DMS114 treated with DMSO at 0.1 percent for 48 hours (cell line): ENCODE measurements around the gene NTRK3.

ENCODE experiments used
- DNase-seq: peaks from one replicate; lab custom pipeline; 2025; ENCODE audit not compliant: unreplicated experiment; lab: John Stamatoyannopoulos, UW

The NTRK3 gene

DNA sequence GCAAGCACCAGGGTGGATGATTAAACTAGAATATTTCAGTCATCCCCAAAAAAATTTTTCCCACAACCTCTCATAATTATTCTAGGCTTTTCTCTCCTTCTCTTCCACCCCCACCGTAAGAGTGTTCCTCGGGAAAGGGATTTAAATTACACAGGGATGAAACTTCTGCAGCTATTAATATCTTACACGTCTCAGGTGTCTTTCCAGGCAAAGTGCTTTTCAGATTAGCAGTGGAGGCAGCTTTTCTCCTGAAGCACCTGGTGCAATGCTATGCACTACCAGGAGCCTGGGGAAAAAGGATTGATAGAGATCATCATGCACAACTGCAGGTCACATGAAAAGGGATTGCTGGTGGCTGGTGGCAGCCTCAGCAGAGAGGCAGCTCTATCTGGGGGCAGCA, 250.4 kb downstream of the NTRK3 start:
- DNase-seq: no peak

DNA sequence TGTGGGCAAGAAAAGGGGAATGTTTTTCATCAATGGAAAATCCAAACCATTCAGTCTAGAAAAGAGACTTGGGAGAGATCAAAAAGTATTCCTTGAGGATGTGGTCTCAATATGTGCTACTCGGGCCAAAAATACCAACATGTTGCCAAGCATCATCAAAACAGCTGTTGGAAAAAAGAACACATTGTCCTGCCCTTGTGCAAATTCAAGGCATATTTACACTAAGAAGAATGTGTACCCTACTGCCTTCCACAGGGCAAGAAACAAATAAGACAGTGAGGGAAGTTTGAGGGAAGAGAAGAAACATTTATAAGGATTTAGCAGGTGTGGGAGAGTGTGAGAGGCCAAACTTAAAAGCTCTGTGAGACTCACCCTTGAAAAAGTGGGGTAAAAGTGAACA, 252.1 kb downstream of the NTRK3 start:
- no peak for DNase-seq

DNA sequence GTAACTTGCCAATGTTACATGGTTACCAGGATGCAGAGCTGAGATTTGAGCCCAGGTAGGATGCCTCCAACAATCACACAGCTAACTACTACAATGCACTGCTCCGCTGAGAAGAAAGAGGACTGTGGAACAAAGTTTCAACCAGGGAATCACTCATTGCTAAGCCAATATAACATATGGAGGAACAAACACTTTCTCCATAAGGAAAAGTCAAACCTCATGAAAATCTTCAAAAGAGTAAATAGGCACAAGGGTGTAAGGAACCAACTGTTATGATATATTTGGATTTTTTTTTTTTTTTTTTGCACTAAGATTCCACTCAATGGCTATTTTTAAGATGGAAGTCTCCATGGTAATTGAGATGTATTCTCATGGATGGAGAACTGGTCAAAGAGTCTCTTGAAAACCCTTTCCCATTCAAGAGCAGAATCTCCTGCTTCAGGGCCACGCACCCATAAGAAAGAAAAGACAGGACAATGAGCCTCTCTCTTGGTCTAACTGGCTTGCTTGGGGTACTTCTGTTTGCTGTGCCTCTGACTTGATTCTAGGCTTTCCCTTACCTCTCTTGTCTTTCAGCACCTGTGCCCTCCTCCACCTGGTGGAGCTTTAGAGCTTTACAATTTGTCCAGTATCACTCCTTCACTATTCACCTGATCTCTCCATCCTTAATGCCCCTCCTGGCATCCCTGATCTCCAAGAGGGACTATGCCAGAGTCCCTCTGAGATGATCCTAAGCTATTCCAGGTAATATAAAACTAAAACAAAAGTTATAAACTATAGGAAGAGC, 252.8 kb downstream of the NTRK3 start:
- DNase-seq: no peak

DNA sequence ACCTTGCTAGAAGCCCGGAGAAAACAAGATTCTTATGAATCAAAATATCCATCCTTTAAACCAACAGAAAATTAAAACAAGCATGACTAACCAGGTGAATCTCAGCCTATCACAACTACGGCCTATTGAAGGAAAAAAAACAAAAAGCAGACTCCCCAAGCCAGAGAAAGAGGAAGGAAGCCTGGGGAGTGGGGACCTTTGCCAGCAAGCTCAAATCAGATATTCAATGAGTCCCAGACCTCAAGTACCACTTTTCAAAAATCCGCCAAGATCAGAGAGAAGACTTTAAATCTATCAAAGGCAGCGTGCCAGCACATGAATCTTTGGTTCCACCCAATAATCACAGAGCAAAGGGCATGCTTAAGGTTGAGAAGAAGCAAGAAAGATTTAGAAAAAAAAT, 253.8 kb downstream of the NTRK3 start:
- no peak for DNase-seq

DNA sequence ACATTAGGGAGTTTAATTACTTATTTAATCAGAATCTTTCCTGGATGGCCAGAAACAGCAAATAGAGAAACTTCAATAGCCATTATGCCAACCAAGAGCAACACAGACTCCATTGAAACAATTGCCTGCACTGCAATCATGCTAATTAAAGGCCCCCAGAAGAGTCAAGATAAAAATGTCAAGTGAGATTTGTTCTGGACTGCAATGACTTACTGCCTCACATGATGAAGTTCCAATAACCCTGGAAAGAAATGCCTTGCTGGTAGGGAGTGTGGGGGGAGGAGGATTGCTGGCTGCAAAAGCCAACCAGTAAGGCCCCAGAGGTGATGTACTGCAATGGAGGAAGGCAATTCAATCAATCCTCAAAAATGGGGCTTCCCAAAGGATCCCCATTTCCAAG, 257.9 kb downstream of the NTRK3 start:
- no peak for DNase-seq

DNA sequence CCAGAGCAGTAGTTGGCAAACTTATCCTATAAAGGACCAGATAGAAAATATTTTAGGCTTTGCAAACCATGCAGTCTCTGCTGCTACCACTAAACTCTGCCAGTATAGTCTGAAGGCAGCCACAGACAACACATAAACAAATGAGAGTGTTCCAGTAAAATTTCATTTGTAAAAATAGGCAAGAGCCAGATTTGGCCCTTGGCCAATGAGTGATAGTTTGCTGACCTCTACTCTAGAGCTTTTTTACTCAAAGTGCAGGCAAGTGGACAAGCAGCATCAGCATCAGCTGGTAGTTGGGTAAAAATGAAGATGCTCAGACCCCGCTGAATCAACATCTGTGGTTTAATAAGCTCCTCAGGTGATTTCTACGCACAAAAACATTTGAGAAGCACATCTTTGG, 269.8 kb downstream of the NTRK3 start:
- DNase-seq: no peak

DNA sequence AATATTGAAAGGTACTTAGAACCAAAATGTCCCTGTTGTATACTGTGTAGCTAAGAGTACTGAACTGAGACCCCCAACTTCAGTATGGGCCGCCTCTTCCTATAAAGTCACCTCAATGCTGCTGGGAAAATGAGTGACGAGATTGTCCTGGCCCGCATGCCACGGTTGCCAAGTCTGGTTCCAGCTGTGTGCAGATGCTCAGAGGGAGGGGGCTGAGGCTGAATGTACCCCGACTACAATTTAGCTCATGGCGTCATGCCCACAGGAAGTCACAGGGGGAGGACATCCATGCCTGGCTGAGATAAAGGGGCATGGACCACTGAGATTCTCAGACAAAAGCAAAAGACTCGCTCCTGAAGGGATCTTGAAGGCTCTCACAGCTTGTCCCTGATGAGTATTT, 271.1 kb downstream of the NTRK3 start:
- no peak for DNase-seq

DNA sequence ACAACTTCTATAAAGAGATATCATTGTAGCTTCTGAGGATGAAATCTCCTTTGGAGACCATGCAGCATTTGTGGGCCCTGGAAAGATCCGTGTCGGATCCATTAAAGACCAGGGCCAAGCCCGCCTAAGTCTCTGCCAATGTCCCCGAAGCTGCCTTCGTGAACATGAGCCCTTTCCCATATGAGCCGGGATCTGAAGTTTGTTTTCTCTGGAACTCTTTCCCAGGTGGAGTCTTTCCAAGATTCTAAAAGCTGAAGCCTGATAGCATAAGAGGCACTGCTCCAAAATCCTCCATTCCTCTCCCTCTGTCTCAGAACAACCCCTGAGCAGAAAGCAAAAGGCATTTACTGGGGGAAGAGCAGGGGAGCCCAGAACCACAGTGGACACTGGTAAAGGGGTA, 274.6 kb downstream of the NTRK3 start:
- no peak for DNase-seq

DNA sequence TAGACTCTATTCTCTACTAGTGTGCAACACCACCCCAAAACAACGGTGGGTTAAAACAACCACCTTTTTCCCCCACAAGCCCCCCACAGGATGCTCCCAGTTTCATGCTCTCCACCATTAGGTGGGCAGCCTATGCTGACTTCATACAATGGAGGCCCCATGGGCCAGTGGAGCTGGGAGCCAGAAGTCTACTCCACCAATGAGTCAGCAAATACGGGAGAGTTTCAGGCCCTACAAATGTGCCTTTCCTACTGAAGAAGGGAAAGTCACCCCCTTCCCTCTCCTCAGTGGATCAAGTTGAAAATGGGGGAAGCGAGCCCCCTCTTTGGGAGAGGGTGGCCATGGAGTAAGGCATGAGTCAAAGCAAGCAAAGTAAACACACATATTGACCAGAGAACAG, 278.6 kb downstream of the NTRK3 start:
- DNase-seq: no peak

DNA sequence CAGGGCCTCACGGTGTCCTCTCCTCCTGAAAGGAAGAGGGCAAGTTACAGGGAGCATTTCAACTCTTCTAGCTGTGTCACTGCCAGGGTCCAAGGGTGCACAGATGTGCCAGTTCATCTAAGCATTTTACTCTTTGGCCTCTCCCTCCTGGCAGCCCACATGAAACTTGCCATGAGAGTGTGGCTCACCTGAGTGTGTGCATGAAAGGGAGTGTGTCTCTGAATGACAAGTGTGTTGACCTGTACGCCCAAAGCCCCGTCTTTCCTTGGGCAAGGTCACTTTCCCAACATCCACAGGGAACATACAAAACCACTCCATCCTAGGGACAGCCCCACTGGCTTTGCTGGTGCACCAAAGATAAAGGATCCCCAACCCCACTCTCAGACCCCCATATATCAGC, 280.0 kb downstream of the NTRK3 start:
- no peak for DNase-seq

DNA sequence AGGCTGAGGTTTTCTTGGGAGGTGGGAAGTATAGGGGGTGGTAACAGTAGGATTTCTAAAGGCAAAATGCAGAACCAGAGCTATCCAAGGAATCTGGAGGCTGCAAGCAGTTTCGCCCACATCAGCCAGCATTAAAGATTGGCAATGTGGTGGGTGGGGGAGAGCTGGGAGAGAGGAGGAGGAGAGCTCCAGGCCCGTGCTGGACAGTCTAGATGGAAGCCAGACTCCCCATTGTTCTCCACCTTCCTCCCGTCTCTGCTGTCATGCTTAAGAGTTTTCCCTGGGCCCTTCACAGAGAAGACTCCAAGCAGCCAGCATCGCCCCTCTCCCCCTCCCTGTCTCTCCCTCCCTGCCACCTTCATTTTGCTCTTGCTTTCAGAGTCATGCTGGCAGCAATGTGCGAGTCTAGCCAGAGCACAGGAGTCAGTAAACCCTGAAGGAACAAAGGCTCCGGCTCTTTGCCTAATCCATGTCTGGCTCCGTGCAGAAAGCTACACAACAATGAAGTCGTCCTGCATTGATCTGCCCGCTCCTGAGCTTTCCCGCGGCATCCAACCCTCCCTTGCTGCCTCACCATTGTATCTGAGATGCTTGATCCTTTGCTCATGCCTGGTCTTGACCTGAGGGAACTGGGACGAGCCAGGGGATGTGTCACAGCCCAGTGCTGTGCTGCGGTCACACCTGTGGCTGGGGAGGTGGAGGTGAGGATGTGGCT, 282.9 kb downstream of the NTRK3 start:
- no peak for DNase-seq

DNA sequence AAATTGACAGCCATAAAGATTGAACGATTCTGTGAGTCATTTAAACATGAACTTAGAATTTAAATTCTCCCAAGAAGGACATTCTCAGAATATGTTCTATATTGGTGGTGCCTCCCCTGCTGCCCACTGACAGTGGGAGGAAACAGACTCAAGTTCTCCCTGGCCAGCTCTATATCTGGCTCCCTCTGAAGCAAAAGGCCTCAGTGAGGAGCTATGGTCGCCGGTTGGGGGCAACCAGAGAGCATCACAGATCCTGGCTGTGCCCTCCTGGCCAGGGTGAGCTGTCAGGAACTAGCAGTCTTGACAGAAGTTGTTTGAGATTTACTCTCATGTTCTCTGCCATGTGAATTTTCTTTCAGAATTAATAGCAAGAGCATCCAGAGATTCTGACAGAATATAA, 285.5 kb downstream of the NTRK3 start:
- no peak for DNase-seq

DNA sequence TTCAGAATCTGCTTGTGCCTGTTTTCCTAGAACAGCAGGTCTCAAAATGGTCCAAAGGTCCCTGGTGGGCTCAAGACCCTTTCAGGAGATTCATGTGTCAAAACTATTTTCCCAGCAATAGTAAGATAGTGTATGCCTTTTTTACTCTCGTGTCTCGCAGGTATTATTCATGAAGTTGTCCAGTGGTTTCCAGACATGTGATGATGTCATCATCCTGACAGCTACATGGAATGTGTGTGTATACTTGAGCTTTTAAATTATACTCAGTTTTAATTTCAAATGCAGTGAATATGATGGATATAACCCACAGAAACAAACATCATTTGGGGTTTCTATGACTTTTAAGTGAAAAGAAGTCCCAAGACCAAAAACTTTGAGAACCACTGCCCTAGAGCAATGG, 288.6 kb downstream of the NTRK3 start:
- no peak for DNase-seq

DNA sequence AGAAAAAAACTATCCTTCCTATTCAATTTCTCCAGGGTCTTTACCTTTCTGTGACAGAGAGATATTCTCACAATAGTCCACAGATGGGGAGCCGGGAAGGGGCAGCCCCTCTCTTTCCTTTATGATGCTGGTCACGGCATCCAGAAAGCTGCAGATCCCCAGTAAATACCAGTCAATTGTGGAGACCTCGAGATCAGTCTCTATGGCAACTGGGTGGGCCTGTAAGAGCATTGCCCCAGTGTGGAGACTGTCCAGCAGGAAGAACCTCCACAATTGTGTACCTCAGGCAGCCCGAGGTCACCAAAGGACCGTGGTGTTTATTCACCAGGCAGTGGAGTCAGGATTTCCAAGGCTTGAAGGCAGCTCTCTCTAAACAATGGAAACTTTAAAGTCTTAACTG, 291.2 kb downstream of the NTRK3 start:
- DNase-seq: no peak

DNA sequence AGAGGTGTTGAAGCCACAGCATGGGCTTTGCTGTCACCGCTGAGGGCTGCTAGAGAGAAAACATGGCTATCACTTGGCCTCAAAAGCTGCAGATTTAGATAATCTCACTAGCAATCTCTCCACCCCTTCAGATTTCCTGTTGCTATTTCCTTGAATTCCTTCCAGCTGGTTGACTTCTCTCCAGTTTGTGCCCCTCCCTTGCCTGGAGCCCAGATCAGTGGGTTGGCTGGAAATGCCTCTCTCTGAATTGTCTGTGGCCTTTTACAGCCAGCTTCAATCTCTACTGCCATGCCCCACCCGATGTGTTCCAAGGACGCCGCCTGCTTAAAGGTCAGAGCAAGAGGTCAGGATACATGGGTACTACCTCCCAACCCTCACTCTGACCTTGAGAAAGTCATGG, 294.1 kb downstream of the NTRK3 start:
- no peak for DNase-seq

DNA sequence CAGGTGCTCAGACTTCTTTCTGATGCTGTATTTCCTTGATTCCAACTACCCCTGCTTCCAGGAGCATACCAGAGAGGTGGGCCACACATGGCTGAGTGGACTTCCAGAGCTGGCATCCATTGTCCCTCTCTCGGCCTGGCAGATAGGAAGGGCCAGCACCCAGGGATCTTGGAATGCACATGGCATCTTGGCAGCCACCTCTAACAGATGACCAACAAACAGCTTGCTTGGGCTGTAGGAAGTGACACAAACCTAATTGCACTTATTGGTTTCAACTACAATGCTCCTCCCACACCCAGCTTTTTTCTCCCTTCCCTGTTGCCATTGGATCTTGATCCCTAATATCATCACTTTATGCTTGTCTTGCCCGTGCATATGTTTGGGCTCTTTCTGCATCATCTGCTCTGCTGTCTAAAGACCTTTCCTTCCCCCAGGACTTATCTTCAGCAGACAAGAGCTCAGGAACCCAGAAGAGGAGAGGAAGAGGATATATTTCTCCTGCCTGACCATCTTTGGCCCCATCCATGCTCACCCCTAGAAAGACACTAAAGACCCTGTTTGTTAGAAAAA, 294.6 kb downstream of the NTRK3 start:
- DNase-seq: no peak

DNA sequence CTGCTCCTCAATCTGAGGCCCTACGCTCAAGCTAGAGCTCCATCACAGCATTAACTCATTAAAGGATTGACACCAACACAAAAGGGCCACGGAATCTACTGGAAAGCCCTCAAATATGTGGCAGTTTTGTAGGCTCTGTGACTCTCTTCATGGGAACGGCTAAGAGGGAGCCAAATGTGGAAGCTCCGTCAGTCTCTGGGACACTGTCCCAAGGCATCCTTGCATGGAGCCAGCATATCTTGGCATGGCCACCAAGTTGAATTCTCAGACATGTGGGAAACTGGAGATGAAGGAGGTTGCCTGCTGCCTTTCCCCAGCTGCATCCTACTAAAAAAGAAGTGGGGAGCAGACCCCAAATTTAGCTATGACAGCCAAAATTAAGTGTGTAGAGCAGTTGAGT, 296.9 kb downstream of the NTRK3 start:
- DNase-seq: no peak

DNA sequence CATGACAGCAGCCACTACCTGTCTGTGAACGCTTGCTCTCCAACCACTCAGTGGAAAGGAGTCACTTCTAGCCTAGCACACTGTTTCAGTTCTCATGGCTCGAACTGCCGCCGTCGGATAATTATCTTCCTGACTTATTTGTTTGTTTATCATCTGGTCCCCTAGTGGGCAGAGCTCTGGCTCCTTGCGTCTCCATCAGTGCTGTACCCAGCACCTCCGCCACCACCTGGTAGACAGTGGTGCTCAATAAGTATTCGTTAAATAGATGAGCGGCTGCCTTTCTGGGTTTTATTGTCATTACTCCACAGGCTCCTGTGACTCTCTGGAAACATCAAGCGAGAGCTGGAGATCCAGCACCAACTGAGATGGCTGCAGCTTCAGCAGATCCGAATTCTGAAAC, 297.5 kb downstream of the NTRK3 start:
- DNase-seq: no peak

DNA sequence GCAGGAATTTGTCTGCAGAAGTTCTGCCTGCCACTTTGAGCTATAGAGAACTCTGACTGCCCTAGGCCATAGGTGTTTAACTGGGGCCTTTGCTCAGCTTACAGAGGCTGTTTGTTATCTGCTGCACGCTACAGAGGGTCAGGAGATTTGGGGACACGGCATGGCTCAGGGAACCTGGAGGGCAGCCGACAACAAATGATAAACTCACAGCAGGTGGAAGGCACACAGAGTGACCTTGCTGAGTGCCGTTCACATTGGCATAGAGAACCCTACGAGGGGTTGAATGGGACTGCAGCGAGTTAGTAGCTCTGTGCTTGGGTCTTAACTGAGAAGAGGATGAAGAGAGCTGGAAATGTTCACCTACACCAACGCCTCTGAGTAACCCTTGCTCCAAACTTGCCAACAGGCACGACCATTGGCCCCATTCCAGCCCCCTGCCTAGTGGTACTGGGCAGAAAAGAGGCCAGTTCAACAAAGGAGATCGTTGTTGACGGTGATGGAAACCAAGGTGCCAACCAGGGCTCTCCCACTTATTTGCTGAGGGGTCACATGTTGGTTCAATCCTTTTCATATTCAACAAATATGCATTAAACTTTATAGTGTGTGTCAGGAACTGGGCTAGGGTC, 301.1 kb downstream of the NTRK3 start:
- DNase-seq: no peak

DNA sequence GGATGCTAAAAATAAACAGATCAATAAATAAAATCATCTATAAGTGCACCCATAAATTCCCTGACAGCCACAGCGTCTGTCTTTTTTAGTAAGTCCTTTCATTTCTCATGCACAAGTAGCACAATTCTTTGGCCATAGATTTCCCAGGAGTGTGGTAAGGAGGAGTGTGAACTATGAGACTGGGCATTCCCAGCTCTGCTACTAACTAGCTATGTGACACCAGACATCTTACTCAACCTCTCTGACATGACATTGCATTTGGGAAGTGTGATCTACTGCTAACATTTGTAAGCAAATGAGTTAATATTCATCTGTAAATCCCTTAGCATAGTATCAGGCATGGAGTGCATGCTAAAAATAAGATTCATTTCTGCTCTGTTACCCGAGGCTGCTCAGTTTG, 301.7 kb downstream of the NTRK3 start:
- DNase-seq: no peak

DNA sequence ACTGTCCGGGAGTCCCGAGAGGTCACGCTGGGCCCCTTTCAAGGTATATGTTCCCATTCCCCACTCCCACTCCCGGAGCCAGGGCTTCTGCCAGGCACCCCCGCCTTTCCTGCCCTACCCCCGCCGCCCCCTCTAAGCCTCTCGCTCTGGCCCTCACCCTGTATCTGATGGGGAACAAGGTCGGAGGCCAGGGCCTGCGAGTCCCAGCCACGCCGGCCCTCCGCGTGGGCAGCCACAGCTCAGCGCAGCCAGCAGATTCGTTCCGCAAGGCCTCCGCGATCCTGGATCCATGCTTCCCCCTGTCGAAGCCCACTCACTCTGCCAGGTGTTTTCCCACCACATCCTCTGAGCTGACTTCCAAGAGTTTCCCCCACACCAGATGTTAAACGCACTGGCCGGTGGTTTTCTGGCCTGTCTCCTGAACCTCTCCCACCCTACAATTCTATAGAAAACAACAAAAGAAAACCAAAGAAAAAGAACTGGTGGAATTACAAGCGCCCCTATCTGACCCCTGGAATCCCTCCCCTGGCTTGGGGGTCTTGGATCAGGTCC, 303.7 kb downstream of the NTRK3 start:
- DNase-seq: no peak
